Measurements from ENCODE around the gene SPNS3. TPM values are rescaled to one million over a fixed set of nuclear protein-coding genes. Genes with fewer than 3 reads are reported as not detected.
A peak's percentile ranks its signal among the peaks of the same experiment; 100 is the strongest.

The SPNS3 gene
- total and polyA plus RNA-seq, 4 experiments from 2014 or later, result 1.6 to 5.9 (median 3.4) TPM

- ChIA-PET POLR2A (ENCODE audit: partially characterized antibody) (no interaction called here), CTCF (ENCODE audit: partially characterized antibody) (interaction anchor here (1.5 kb wide), 1 partner anchor 33 kb away, joined by 3 read pairs; no protein-coding TSS in a partner anchor)
- no peak overlapping the region for H3K27ac ChIP-seq (ENCODE audit: low read depth, low read length)
- Mint-ChIP-seq H3K36me3 (no peaks in the 10 kb centered on the region), H3K4me3 (no peak overlapping the region), H3K27ac (peak overlapping the region in 2 of 7 donors; percentile 42 to 46), H3K9me3 (peaks cover 0 to 2% (median 0%) of the 10 kb centered on the region in 8 donors), H3K4me1 (no peaks in the 10 kb centered on the region), H3K27me3 (no peaks in the 10 kb centered on the region)
- no peaks in the 10 kb centered on the region for H3K27me3 ChIP-seq (ENCODE audit: insufficient read depth, low read length)
- no peaks in the 10 kb centered on the region for H3K9me3 ChIP-seq (ENCODE audit: control insufficient read depth in 1 of 2, low read length in 2 of 2)
- intact Hi-C loops (cut with micrococcal nuclease), result no loop called here
- DNase-seq, result no peak
- no peaks in the 10 kb centered on the region for H3K4me1 ChIP-seq (ENCODE audit: insufficient read depth, low read length)
- H3K36me3 ChIP-seq (ENCODE audit: insufficient read depth, low read length), result no peaks in the 10 kb centered on the region
- H3K4me3 ChIP-seq (ENCODE audit: low read length in 2 of 2), result no peak overlapping the region
These were observed 14.6 kb downstream of the SPNS3 start for GRCh38 chr17:4448197-4448980.

DNA sequence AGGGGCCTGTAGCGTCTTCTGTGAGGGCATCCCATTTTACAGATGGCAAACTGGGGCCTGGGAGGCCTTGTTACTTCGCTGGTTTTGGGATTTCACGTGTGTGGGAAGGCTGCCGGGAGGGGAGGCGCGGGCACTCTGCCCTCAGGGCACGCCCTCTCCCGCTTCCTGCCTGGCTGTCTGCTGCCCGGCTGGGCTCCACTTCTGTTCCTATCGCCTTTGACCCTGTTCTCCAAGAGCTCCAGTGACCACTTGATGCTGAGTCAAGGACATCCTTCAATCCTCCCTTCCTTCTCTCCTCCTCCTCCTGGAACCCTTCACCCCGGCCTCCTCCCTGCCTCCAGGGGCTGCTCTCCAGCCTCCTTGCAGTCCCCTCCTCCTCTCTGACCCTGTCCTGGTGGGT lies 16.0 kb downstream of the SPNS3 start:
- H3K36me3 ChIP-seq (ENCODE audit: insufficient read depth, low read length), result no peaks in the 10 kb centered on the region
- no peaks in the 10 kb centered on the region for H3K27me3 Mint-ChIP-seq
- intact Hi-C loops (cut with micrococcal nuclease), result no loop called here
- H3K27me3 ChIP-seq (ENCODE audit: insufficient read depth, low read length), result no peaks in the 10 kb centered on the region
- H3K4me3 ChIP-seq (ENCODE audit: low read length in 2 of 2), result no peak overlapping the region
- no peaks in the 10 kb centered on the region for H3K9me3 ChIP-seq (ENCODE audit: control insufficient read depth in 1 of 2, low read length in 2 of 2)
- H3K4me1 Mint-ChIP-seq, result no peaks in the 10 kb centered on the region
- peak overlapping the region in 1 of 7 donors; percentile 36 for H3K27ac Mint-ChIP-seq
- peaks cover 0 to 2% (median 0%) of the 10 kb centered on the region in 8 donors for H3K9me3 Mint-ChIP-seq
- H3K27ac ChIP-seq (ENCODE audit: low read depth, low read length), result no peak overlapping the region
- H3K4me1 ChIP-seq (ENCODE audit: insufficient read depth, low read length), result no peaks in the 10 kb centered on the region
- no peaks in the 10 kb centered on the region for H3K36me3 Mint-ChIP-seq
- no peak for DNase-seq
- ChIA-PET CTCF (ENCODE audit: partially characterized antibody) (interaction anchor here (1.5 kb wide), 1 partner anchor 34 kb away, joined by 3 read pairs; no protein-coding TSS in a partner anchor), POLR2A (ENCODE audit: partially characterized antibody) (no interaction called here)
- H3K4me3 Mint-ChIP-seq, result no peak overlapping the region

GRCh38 chr17:4450710-4451316 lies 17.1 kb downstream of the SPNS3 start:
- H3K4me1 Mint-ChIP-seq, result no peaks in the 10 kb centered on the region
- Histone ChIP-seq H3K4me1 (ENCODE audit: insufficient read depth, low read length) (no peaks in the 10 kb centered on the region), H3K36me3 (ENCODE audit: insufficient read depth, low read length) (no peaks in the 10 kb centered on the region), H3K4me3 (ENCODE audit: low read length in 2 of 2) (no peak overlapping the region), H3K27ac (ENCODE audit: low read depth, low read length) (no peak overlapping the region), H3K9me3 (ENCODE audit: control insufficient read depth in 1 of 2, low read length in 2 of 2) (no peaks in the 10 kb centered on the region), H3K27me3 (ENCODE audit: insufficient read depth, low read length) (no peaks in the 10 kb centered on the region)
- H3K27me3 Mint-ChIP-seq, result no peaks in the 10 kb centered on the region
- ChIA-PET CTCF (ENCODE audit: partially characterized antibody) (interaction anchor here (1.0 to 1.4 kb wide), 2 partner anchors 34 to 251 kb away, joined by 3 to 4 read pairs; no protein-coding TSS in a partner anchor), POLR2A (ENCODE audit: partially characterized antibody) (interaction anchor here (0.5 kb wide), 1 partner anchor 155 kb away, joined by 3 read pairs; no protein-coding TSS in a partner anchor)
- H3K27ac Mint-ChIP-seq, result no peak overlapping the region
- no peak overlapping the region for H3K4me3 Mint-ChIP-seq
- DNase-seq, result no peak
- no peaks in the 10 kb centered on the region for H3K36me3 Mint-ChIP-seq
- intact Hi-C loops (cut with micrococcal nuclease), result no loop called here
- peaks cover 0 to 1% (median 0%) of the 10 kb centered on the region in 8 donors for H3K9me3 Mint-ChIP-seq

DNA sequence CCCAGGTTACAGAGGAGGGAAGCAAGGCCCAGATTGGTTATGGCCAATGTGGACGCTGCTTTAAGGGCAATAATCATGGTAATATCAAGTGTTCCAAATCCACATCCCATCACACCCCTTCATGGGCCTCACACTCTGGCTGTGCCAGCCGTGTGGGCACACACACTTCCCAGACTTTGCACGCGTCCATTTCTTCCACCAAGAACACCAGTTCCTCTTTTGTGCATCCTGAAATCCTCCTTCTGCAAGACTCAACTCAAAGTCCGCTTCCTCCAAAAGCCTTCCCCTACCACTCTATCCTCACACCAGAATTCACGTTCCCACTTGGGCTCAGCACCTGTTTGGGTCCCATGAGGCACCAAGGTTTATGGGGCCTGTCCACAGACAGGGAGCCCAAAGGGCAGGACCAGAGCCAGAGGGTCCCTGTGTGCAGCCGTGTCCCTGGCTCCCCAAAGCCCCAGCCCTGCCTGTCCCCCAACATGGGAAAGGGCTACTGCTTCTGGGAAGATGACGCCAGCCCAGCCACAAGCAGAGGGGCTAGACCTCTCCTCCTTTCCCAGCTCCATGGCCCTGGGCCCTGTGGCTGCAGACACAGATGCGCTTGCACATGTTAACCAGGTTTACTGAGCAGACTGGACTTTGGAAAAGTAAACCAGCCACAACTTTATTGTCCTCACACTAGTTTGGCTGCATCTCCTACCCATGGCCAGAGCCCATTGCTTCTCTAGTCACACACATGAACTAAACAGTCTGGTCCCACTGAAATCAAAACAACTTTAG lies 20.3 kb downstream of the SPNS3 start:
- intact Hi-C loops (cut with micrococcal nuclease), result no loop called here
- Mint-ChIP-seq H3K36me3 (no peaks in the 10 kb centered on the region), H3K27ac (no peak overlapping the region), H3K4me1 (no peaks in the 10 kb centered on the region), H3K27me3 (peaks cover 0 to 1% of the 10 kb centered on the region in 2 donors), H3K9me3 (no peaks in the 10 kb centered on the region), H3K4me3 (no peak overlapping the region)
- Histone ChIP-seq H3K27me3 (ENCODE audit: insufficient read depth, low read length) (no peaks in the 10 kb centered on the region), H3K9me3 (ENCODE audit: control insufficient read depth in 1 of 2, low read length in 2 of 2) (no peaks in the 10 kb centered on the region), H3K36me3 (ENCODE audit: insufficient read depth, low read length) (no peaks in the 10 kb centered on the region), H3K4me3 (ENCODE audit: low read length in 2 of 2) (no peak overlapping the region), H3K4me1 (ENCODE audit: insufficient read depth, low read length) (no peaks in the 10 kb centered on the region), H3K27ac (ENCODE audit: low read depth, low read length) (no peak overlapping the region)
- POLR2A ChIA-PET (ENCODE audit: partially characterized antibody), result no interaction called here
- no peak for DNase-seq
- CTCF ChIA-PET (ENCODE audit: partially characterized antibody), result no interaction called here

- no peaks in the 10 kb centered on the region for H3K4me1 ChIP-seq (ENCODE audit: insufficient read depth, low read length)
- intact Hi-C loops (cut with micrococcal nuclease), result no loop called here
- no peaks in the 10 kb centered on the region for H3K36me3 ChIP-seq (ENCODE audit: insufficient read depth, low read length)
- Mint-ChIP-seq H3K9me3 (peaks cover 3 to 22% (median 13%) of the 10 kb centered on the region in 8 donors), H3K27me3 (peaks cover 0 to 3% of the 10 kb centered on the region in 2 donors), H3K4me3 (no peak overlapping the region), H3K4me1 (no peaks in the 10 kb centered on the region), H3K27ac (no peak overlapping the region), H3K36me3 (peaks cover 0 to 10% of the 10 kb centered on the region in 2 donors)
- H3K27me3 ChIP-seq (ENCODE audit: insufficient read depth, low read length), result no peaks in the 10 kb centered on the region
- POLR2A ChIA-PET (ENCODE audit: partially characterized antibody), result no interaction called here
- H3K9me3 ChIP-seq (ENCODE audit: control insufficient read depth in 1 of 2, low read length in 2 of 2), result no peaks in the 10 kb centered on the region
- CTCF ChIA-PET (ENCODE audit: partially characterized antibody), result no interaction called here
- no peak overlapping the region for H3K4me3 ChIP-seq (ENCODE audit: low read length in 2 of 2)
- DNase-seq, result no peak
- H3K27ac ChIP-seq (ENCODE audit: low read depth, low read length), result no peak overlapping the region
These were observed 26.9 kb downstream of the SPNS3 start for GRCh38 chr17:4460661-4461060.

GRCh38 chr17:4463818-4464476 lies 30.2 kb downstream of the SPNS3 start:
- peaks cover 3 to 22% (median 13%) of the 10 kb centered on the region in 8 donors for H3K9me3 Mint-ChIP-seq
- peaks cover 0 to 10% of the 10 kb centered on the region in 2 donors for H3K36me3 Mint-ChIP-seq
- peaks cover 0 to 3% of the 10 kb centered on the region in 2 donors for H3K27me3 Mint-ChIP-seq
- H3K27ac Mint-ChIP-seq, result no peak overlapping the region
- CTCF ChIA-PET (ENCODE audit: partially characterized antibody), result no interaction called here
- no peak for DNase-seq
- H3K4me3 Mint-ChIP-seq, result no peak overlapping the region
- no peak overlapping the region for H3K27ac ChIP-seq (ENCODE audit: low read depth, low read length)
- POLR2A ChIA-PET (ENCODE audit: partially characterized antibody), result no interaction called here
- no peaks in the 10 kb centered on the region for H3K9me3 ChIP-seq (ENCODE audit: control insufficient read depth in 1 of 2, low read length in 2 of 2)
- H3K36me3 ChIP-seq (ENCODE audit: insufficient read depth, low read length), result no peaks in the 10 kb centered on the region
- H3K4me1 Mint-ChIP-seq, result peaks cover 0 to 1% (median 0%) of the 10 kb centered on the region in 4 donors
- no peak overlapping the region for H3K4me3 ChIP-seq (ENCODE audit: low read length in 2 of 2)
- H3K4me1 ChIP-seq (ENCODE audit: insufficient read depth, low read length), result no peaks in the 10 kb centered on the region
- H3K27me3 ChIP-seq (ENCODE audit: insufficient read depth, low read length), result no peaks in the 10 kb centered on the region
- intact Hi-C loops (cut with micrococcal nuclease), result no loop called here

Data from CD4-positive, alpha-beta memory T cell (primary cell).